WTC11 (cell line): ENCODE measurements around the gene UGT1A4. TPM values are rescaled to one million over a fixed set of nuclear protein-coding genes. Genes with fewer than 3 reads are reported as not detected.
"Not testable (repeated sequence)": the region's sequence is repeated elsewhere in the genome, so short reads cannot be mapped to it uniquely, and the experiment has no call there.

Source experiments
- ATAC-seq: fragments of 200-7000 bp; cut with Tn5 transposase; 2 replicates; pipeline ENCODE4 v1.10.0; 2021; ENCODE audit warnings: mild to moderate bottlenecking, moderate library complexity
- CTCF ChIA-PET: fragments of 300-600 bp; sonication (Branson Sonifier 250); formaldehyde crosslinking; loops from one replicate; lab custom pipeline; 2021; ENCODE audit warnings: antibody characterized with exemption; lab: Charles Lee
- POLR2A ChIA-PET: fragments of 350-600 bp; sonication (Branson Sonifier 250); formaldehyde crosslinking; loops from one replicate; lab custom pipeline; 2021; ENCODE audit warnings: antibody characterized with exemption; lab: Charles Lee
- DNase-seq: peaks from one replicate; pipeline ENCODE4 v3.0.0; 2021; ENCODE audit warnings: low spot score
- H3K27ac Mint-ChIP-seq: 2 replicates; pipeline ENCODE4 v1.8.0; 2021; ENCODE audit warnings: mixed read lengths
- H3K27me3 Mint-ChIP-seq: 2 replicates; pipeline ENCODE4 v1.8.0; 2021; ENCODE audit warnings: low read depth, mild to moderate bottlenecking, moderate library complexity, mixed read lengths
- H3K36me3 Mint-ChIP-seq: 2 replicates; pipeline ENCODE4 v1.8.0; 2021; ENCODE audit warnings: mixed read lengths
- H3K4me1 Mint-ChIP-seq: 2 replicates; pipeline ENCODE4 v1.8.0; 2022; ENCODE audit warnings: mixed read lengths
- H3K4me3 Mint-ChIP-seq: 2 replicates; pipeline ENCODE4 v1.8.0; 2021; ENCODE audit warnings: mild to moderate bottlenecking, moderate library complexity, mixed read lengths
- H3K9me3 Mint-ChIP-seq: 2 replicates; pipeline ENCODE4 v1.8.0; 2021; ENCODE audit warnings: mixed read lengths
- AFF4 ChIP-seq: sonication (generic); formaldehyde crosslinking; IDR thresholded peaks from 2 replicates; pipeline ENCODE4 v1.8.1; 2023; ENCODE audit warnings: mild to moderate bottlenecking, missing genetic modification reagents, borderline replicate concordance
- FOXJ3 ChIP-seq: sonication (generic); formaldehyde crosslinking; IDR thresholded peaks from 2 replicates; pipeline ENCODE4 v1.9.0; 2021; ENCODE audit warnings: missing genetic modification reagents, mild to moderate bottlenecking, borderline replicate concordance
- HMGXB4 ChIP-seq: sonication (generic); formaldehyde crosslinking; IDR thresholded peaks from 2 replicates; pipeline ENCODE4 v1.8.1; 2023; ENCODE audit warnings: mild to moderate bottlenecking, moderate library complexity, missing genetic modification reagents
- IRF1 ChIP-seq: sonication (generic); formaldehyde crosslinking; IDR thresholded peaks from 2 replicates; pipeline ENCODE4 v1.8.0; 2023; ENCODE audit warnings: missing genetic modification reagents
- MXD4 ChIP-seq: fragments of 250-450 bp; sonication (Bioruptor Pico); IDR thresholded peaks from 2 replicates; pipeline ENCODE4 v1.8.0; 2021; ENCODE audit warnings: mild to moderate bottlenecking, moderate library complexity, borderline replicate concordance
- NR2C2 ChIP-seq: sonication (generic); formaldehyde crosslinking; IDR thresholded peaks from 2 replicates; pipeline ENCODE4 v1.8.0; 2022; ENCODE audit warnings: mild to moderate bottlenecking, missing genetic modification reagents
- SMAD4 ChIP-seq: sonication (generic); formaldehyde crosslinking; IDR thresholded peaks from 2 replicates; pipeline ENCODE4 v1.8.0; 2022; ENCODE audit warnings: mild to moderate bottlenecking, missing genetic modification reagents
- ZBTB21 ChIP-seq: sonication (generic); formaldehyde crosslinking; IDR thresholded peaks from 2 replicates; pipeline ENCODE4 v1.8.1; 2023; ENCODE audit warnings: mild to moderate bottlenecking, missing genetic modification reagents, borderline replicate concordance
- ZBTB43 ChIP-seq: sonication (generic); formaldehyde crosslinking; IDR thresholded peaks from 2 replicates; pipeline ENCODE4 v1.8.1; 2023; ENCODE audit warnings: mild to moderate bottlenecking, missing genetic modification reagents
- ZNF425 ChIP-seq: fragments of 250-450 bp; sonication (Bioruptor Pico); conservative IDR thresholded peaks from 2 replicates; pipeline ENCODE4 v1.9.0; 2021; ENCODE audit warnings: mild to moderate bottlenecking
- ZNF512 ChIP-seq: sonication (generic); formaldehyde crosslinking; IDR thresholded peaks from 2 replicates; pipeline ENCODE4 v1.8.1; 2022; ENCODE audit warnings: missing genetic modification reagents, borderline replicate concordance
- ZNF671 ChIP-seq: fragments of 250-450 bp; sonication (Bioruptor Pico); IDR thresholded peaks from 2 replicates; pipeline ENCODE4 v1.8.0; 2021; ENCODE audit warnings: mild to moderate bottlenecking
- total RNA-seq: library from RNA; stranded (reverse); gene quantifications from 3 replicates; pipeline ENCODE4 v1.2.3, GENCODE V29; 2021
- TF ChIP-seq, protein P1 (sequence below): sonication (generic); formaldehyde crosslinking; IDR thresholded peaks from 2 replicates; pipeline ENCODE4 v1.8.1; 2022; ENCODE audit warnings: mild to moderate bottlenecking, moderate library complexity, missing genetic modification reagents

Gene UGT1A4
- total RNA-seq, 1 experiment from 2014 or later: 0.22 TPM

DNA sequence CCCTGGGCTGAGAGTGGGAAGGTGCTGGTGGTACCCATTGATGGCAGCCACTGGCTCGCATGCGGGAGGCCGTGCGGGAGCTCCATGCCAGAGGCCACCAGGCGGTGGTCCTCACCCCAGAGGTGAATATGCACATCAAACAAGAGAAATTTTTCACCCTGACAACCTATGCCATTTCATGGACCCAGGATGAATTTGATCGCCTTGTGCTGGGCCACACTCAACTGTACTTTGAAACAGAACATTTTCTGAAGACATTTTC is 28.7 kb downstream of the UGT1A4 start (continued):
- TF ChIP-seq, protein P1, sequence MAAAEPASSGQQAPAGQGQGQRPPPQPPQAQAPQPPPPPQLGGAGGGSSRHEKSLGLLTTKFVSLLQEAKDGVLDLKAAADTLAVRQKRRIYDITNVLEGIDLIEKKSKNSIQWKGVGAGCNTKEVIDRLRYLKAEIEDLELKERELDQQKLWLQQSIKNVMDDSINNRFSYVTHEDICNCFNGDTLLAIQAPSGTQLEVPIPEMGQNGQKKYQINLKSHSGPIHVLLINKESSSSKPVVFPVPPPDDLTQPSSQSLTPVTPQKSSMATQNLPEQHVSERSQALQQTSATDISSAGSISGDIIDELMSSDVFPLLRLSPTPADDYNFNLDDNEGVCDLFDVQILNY (CRISPR knock-in tag): no peak
- no peak for TF ChIP-seq FOXJ3 (CRISPR knock-in tag)
- TF ChIP-seq ZNF671 (CRISPR knock-in tag): no peak
- TF ChIP-seq SMAD4 (CRISPR knock-in tag): no peak
- TF ChIP-seq AFF4 (CRISPR knock-in tag): no peak
- no peak for TF ChIP-seq ZBTB21 (CRISPR knock-in tag)
- TF ChIP-seq ZNF512 (CRISPR knock-in tag): no peak
- TF ChIP-seq IRF1 (CRISPR knock-in tag): no peak

DNA sequence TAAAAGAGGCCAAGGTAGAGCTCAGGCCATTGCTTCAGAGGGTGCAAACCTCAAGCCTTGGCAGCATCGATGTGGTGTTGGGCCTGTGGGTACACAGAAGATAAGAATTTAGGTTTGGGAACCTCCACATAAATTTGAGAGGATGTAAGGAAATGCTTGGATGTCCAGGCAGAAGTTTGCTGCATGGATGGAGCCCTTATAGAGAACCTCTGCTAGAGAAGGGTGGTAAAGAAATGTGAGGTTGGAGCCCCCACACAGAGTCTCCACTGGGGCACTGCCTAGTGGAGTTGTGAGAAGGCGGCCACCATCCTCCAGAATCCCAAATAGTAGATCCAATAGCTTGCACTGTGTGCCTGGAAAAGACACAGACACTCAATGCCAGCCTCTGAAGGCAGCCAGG is 32.2 kb downstream of the UGT1A4 start:
- H3K4me1 Mint-ChIP-seq, H3K27ac Mint-ChIP-seq, CTCF ChIA-PET, H3K4me3 Mint-ChIP-seq, ATAC-seq, POLR2A ChIA-PET, DNase-seq: not testable (repeated sequence)
- H3K9me3 Mint-ChIP-seq: peaks cover 68% of the 10 kb centered on the region
- H3K27me3 Mint-ChIP-seq: peaks cover 15% of the 10 kb centered on the region
- peaks cover 29% of the 10 kb centered on the region for H3K36me3 Mint-ChIP-seq

- H3K36me3 Mint-ChIP-seq: peaks cover 29% of the 10 kb centered on the region
- peaks cover 68% of the 10 kb centered on the region for H3K9me3 Mint-ChIP-seq
- CTCF ChIA-PET, H3K4me1 Mint-ChIP-seq, ATAC-seq, POLR2A ChIA-PET, H3K4me3 Mint-ChIP-seq, DNase-seq, H3K27ac Mint-ChIP-seq: not testable (repeated sequence)
- peaks cover 15% of the 10 kb centered on the region for H3K27me3 Mint-ChIP-seq
Measured at GRCh38 chr2:233751212-233752009, 32.9 kb downstream of the UGT1A4 start.

DNA sequence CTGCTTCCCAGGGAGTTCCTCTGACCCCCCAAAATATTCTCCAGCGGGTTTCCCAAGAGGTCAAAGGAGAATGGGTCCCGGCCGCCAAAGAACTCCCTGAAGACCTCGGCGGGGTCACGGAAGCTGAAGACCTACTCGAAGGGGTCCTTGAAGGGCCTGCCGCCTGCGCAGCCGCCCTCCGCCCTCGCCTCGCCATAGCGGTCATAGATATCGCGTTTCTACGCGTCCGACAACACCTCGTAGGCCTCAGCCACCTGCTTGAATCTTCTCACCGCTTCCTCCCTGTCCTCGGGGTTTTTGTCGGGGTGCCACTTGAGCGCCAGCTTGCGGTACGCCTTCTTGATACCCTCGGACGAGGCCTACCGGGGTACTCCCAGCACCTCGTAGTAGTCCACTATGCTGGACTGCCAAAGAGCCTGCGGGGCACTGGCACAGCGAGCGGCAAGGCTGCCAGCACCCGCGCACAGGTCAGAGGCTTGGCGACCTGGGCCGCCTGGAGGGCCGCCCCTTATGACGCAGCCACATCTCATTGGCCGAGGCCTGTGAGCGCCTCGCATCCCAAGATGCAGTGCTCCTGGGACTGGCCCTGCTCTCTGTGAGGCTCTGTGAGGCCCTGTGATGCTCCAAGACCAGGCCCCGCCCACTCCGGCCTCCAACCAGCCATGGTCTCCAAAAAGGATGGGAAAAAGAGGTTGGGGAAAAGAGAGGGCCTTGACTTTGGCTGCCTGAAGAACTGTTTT is 36.5 kb downstream of the UGT1A4 start:
- Mint-ChIP-seq H3K27me3 (peaks cover 7% of the 10 kb centered on the region), H3K9me3 (peaks cover 44% of the 10 kb centered on the region), H3K27ac (no peak overlapping the region), H3K4me1 (no peaks in the 10 kb centered on the region), H3K36me3 (peaks cover 21% of the 10 kb centered on the region), H3K4me3 (no peak overlapping the region)
- ChIA-PET CTCF (no interaction called here), POLR2A (no interaction called here)
- ATAC-seq (no peak), DNase-seq (no peak)
- no peak for TF ChIP-seq NR2C2 (CRISPR knock-in tag)
- TF ChIP-seq MXD4 (CRISPR knock-in tag): no peak
- TF ChIP-seq ZBTB43 (CRISPR knock-in tag): no peak
- no peak for TF ChIP-seq HMGXB4 (CRISPR knock-in tag)
- TF ChIP-seq ZNF425 (CRISPR knock-in tag): no peak
